GM23248 (cell line): ENCODE measurements around the gene KLHL36. TPM values are rescaled to one million over a fixed set of nuclear protein-coding genes. Genes with fewer than 3 reads are reported as not detected.

Source experiments
- DNase-seq: peaks from one replicate; pipeline ENCODE4 v3.0.0-alpha.2; 2015
- H2AFZ ChIP-seq: fragments of 200-600 bp; sonication (generic); 2 replicates; pipeline ENCODE4 v1.6.1; 2016; ENCODE audit warnings: antibody characterized with exemption
- H3F3A ChIP-seq: fragments of 200-600 bp; sonication (generic); 2 replicates; pipeline ENCODE4 v1.6.1; 2016; ENCODE audit warnings: mild to moderate bottlenecking, antibody characterized with exemption, mixed run types; ENCODE audit not compliant: insufficient read depth
- H3K27ac ChIP-seq: fragments of 200-600 bp; sonication (generic); 2 replicates; pipeline ENCODE4 v1.5.1; 2016; ENCODE audit warnings: mild to moderate bottlenecking
- H3K27me3 ChIP-seq: fragments of 200-600 bp; sonication (generic); replicated peaks from 2 replicates; pipeline ENCODE4 v1.6.1; 2016; ENCODE audit warnings: mild to moderate bottlenecking; ENCODE audit not compliant: insufficient read depth
- H3K36me3 ChIP-seq: fragments of 200-600 bp; sonication (generic); 2 replicates; pipeline ENCODE4 v1.6.1; 2016; ENCODE audit warnings: low read depth, mild to moderate bottlenecking
- H3K4me1 ChIP-seq: fragments of 200-600 bp; sonication (generic); 2 replicates; pipeline ENCODE4 v1.6.1; 2016; ENCODE audit warnings: mild to moderate bottlenecking; ENCODE audit not compliant: insufficient read depth
- H3K4me2 ChIP-seq: fragments of 200-600 bp; sonication (generic); one replicate; pipeline ENCODE4 v1.6.1; 2016; ENCODE audit warnings: mild to moderate bottlenecking; ENCODE audit not compliant: unreplicated experiment
- H3K4me3 ChIP-seq: fragments of 200-600 bp; sonication (generic); 2 replicates; pipeline ENCODE4 v1.5.1; 2016; ENCODE audit warnings: mild to moderate bottlenecking
- H3K79me2 ChIP-seq: fragments of 200-600 bp; sonication (generic); 2 replicates; pipeline ENCODE4 v1.6.1; 2016; ENCODE audit warnings: mild to moderate bottlenecking; ENCODE audit not compliant: insufficient read depth
- H3K9ac ChIP-seq: fragments of 200-600 bp; sonication (generic); 2 replicates; pipeline ENCODE4 v1.6.1; 2016; ENCODE audit warnings: mild to moderate bottlenecking
- H3K9me2 ChIP-seq: fragments of 200-600 bp; sonication (generic); 2 replicates; pipeline ENCODE4 v1.6.1; 2016; ENCODE audit warnings: mixed run types, mild to moderate bottlenecking, moderate library complexity; ENCODE audit not compliant: insufficient read depth
- H3K9me3 ChIP-seq: fragments of 200-600 bp; sonication (generic); one replicate; pipeline ENCODE4 v1.6.1; 2017; ENCODE audit warnings: low read depth
- H4K20me1 ChIP-seq: fragments of 200-600 bp; sonication (generic); 2 replicates; pipeline ENCODE4 v1.6.0; 2016; ENCODE audit not compliant: insufficient read depth
- EZH2 ChIP-seq: fragments of 200-600 bp; sonication (generic); IDR thresholded peaks from 2 replicates; pipeline ENCODE4 v1.6.1; 2018; ENCODE audit warnings: antibody characterized with exemption, mild to moderate bottlenecking; ENCODE audit not compliant: insufficient read depth, poor library complexity, severe bottlenecking
- EZH2phosphoT487 ChIP-seq: fragments of 200-600 bp; sonication (generic); IDR thresholded peaks from 2 replicates; pipeline ENCODE4 v1.6.1; 2018; ENCODE audit warnings: antibody characterized with exemption, moderate library complexity, mild to moderate bottlenecking, low read depth; ENCODE audit not compliant: insufficient read depth
- WGBS, 2 experiments: methylation state at CpG; one replicate each; pipeline ENCODE4 v1.1.6; 2015 to 2017; ENCODE audit warnings: low lambda C conversion rate in 2 of 2, low coverage in 1 of 2; ENCODE audit errors: missing lambda C conversion rate in 2 of 2; 5-methylcytosine and 5-hydroxymethylcytosine counted together
- in situ Hi-C: fragments of 300-500 bp; cut with MboI; formaldehyde crosslinking; loops from 2 replicates; pipeline ENCODE4 v1.15.0; 2020
- polyA plus RNA-seq: library from polyadenylated mRNA; unstranded; fragments of >200 nt; fragmentation: Nextera tagmentation; extraction: Ambion mirVana; gene quantifications from 2 replicates; pipeline ENCODE4 v1.2.1, GENCODE V29; 2016
- total RNA-seq: library from RNA; depleted of rRNA; stranded (reverse); fragments of >200 nt; shearing (Covaris generic); gene quantifications from 2 replicates; pipeline ENCODE4 v1.2.3, GENCODE V29; 2014

KLHL36 gene
- total and polyA plus RNA-seq, 2 experiments from 2014 or later = 18.1 to 83.9 TPM

GRCh38 chr16:84607061-84607460, 41.2 kb upstream of the KLHL36 start:
- no peak for DNase-seq
- Histone ChIP-seq H3K79me2 (peaks cover 92% of the 10 kb centered on the region), H3K36me3 (no peaks in the 10 kb centered on the region), H3K27me3 (no peaks in the 10 kb centered on the region), H3K4me2 (no peak overlapping the region), H3K9ac (no peak overlapping the region), H4K20me1 (peaks cover 4% of the 10 kb centered on the region; the same call in 1 of the 2 replicates), H2AFZ (no peak overlapping the region), H3K4me3 (no peak overlapping the region), H3K9me3 (no peaks in the 10 kb centered on the region), H3K27ac (no peak overlapping the region), H3K9me2 (no peaks in the 10 kb centered on the region), H3K4me1 (peaks cover 13% of the 10 kb centered on the region), H3F3A (peaks cover 25% of the 10 kb centered on the region)
- in situ Hi-C loops = no loop called here
- 97 to 99% methylated on average over 13 of the region's 13 CpGs for WGBS, 2 experiments
- TF ChIP-seq EZH2phosphoT487 = no peak

DNA sequence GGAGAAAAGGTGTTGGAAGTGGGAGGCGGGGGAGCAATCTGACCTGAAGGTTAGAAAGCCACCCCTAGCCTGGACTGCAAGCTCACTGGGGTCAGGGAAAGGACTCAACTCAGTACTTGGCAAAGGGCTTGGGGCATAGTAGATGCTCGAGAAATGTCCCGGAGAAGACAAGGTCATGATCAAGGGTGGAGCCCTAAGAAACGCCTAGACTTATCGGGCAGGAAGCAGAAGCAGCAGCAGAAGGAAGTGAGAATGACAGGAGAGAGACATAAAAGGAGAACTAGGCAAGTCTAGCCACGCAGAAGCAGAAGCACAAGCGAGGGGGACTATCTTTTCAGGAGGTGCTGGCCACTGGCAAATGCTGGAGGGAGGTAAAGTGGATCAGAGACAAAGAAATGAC, 40.6 kb upstream of the KLHL36 start:
- no peak for DNase-seq
- Histone ChIP-seq H3K9ac (no peak overlapping the region), H3K4me1 (peaks cover 7% of the 10 kb centered on the region), H3K9me2 (no peaks in the 10 kb centered on the region), H3K9me3 (no peaks in the 10 kb centered on the region), H3K36me3 (no peaks in the 10 kb centered on the region), H4K20me1 (peaks cover 4% of the 10 kb centered on the region; the same call in 1 of the 2 replicates), H3K27ac (no peak overlapping the region), H2AFZ (no peak overlapping the region), H3K79me2 (peaks cover 92% of the 10 kb centered on the region), H3F3A (peaks cover 20% of the 10 kb centered on the region), H3K27me3 (no peaks in the 10 kb centered on the region), H3K4me2 (no peak overlapping the region), H3K4me3 (no peak overlapping the region)
- TF ChIP-seq EZH2 (no peak), EZH2phosphoT487 (no peak)
- 96 to 99% methylated on average over 7 of the region's 7 CpGs for WGBS, 2 experiments
- in situ Hi-C loops = no loop called here

GRCh38 chr16:84608282-84608681, 40.0 kb upstream of the KLHL36 start:
- H3K9me3 ChIP-seq = no peaks in the 10 kb centered on the region
- H2AFZ ChIP-seq = no peak overlapping the region
- peaks cover 96% of the 10 kb centered on the region for H3K79me2 ChIP-seq
- H4K20me1 ChIP-seq = peaks cover 4% of the 10 kb centered on the region; the same call in 1 of the 2 replicates
- 96 to 98% methylated on average over 6 of the region's 6 CpGs for WGBS, 2 experiments
- in situ Hi-C loops = no loop called here
- no peaks in the 10 kb centered on the region for H3K36me3 ChIP-seq
- H3K9ac ChIP-seq = no peak overlapping the region
- H3K27me3 ChIP-seq = no peaks in the 10 kb centered on the region
- no peak overlapping the region for H3K4me3 ChIP-seq
- H3F3A ChIP-seq = peaks cover 17% of the 10 kb centered on the region; the same call in 1 of the 2 replicates
- no peak overlapping the region for H3K4me2 ChIP-seq
- peaks cover 4% of the 10 kb centered on the region for H3K4me1 ChIP-seq
- no peak for DNase-seq
- TF ChIP-seq EZH2phosphoT487 (no peak), EZH2 (no peak)
- H3K27ac ChIP-seq = no peak overlapping the region
- H3K9me2 ChIP-seq = no peaks in the 10 kb centered on the region

DNA sequence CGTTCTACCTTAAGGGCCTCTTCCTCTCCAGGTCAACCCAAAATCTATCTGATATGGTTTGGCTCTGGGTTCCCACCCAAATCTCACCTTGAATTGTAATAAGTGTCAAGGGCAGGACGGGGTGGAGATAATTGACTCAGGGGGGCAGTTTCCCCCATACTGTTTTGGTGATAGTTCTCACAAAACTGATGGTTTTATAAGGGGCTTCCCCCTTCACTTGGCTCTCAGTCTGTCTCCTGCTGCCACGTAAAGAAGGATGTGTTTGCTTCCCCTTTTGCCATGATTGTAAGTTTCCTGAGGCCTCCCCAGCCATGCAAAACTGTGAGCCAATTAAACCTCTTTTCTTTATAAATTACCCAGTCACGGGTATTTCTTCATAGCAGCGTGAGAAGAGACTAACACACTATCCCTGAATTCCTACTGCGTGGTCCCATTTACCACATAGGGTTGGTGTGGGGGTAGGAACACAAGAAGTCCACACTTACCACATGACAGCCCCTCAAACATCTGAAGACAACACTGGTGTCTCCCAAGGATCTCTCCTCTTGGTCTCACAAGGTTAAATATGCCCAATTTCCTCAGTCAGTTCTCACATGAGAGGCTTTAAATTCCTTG, 38.6 kb upstream of the KLHL36 start:
- no peaks in the 10 kb centered on the region for H3K36me3 ChIP-seq
- no peak for TF ChIP-seq EZH2phosphoT487
- no peak for TF ChIP-seq EZH2
- 89 to 93% methylated on average over 6 of the region's 6 CpGs for WGBS, 2 experiments
- H2AFZ ChIP-seq = no peak overlapping the region
- peaks cover 4% of the 10 kb centered on the region; the same call in 1 of the 2 replicates for H4K20me1 ChIP-seq
- H3K27me3 ChIP-seq = no peaks in the 10 kb centered on the region
- no peaks in the 10 kb centered on the region for H3K4me1 ChIP-seq
- H3K9ac ChIP-seq = no peak overlapping the region
- H3K27ac ChIP-seq = no peak overlapping the region
- no peaks in the 10 kb centered on the region for H3K9me3 ChIP-seq
- H3K4me3 ChIP-seq = no peak overlapping the region
- H3K9me2 ChIP-seq = no peaks in the 10 kb centered on the region
- no peak for DNase-seq
- no peak overlapping the region for H3K4me2 ChIP-seq
- H3F3A ChIP-seq = peaks cover 17% of the 10 kb centered on the region; the same call in 1 of the 2 replicates
- in situ Hi-C loops = no loop called here
- peaks cover 100% of the 10 kb centered on the region for H3K79me2 ChIP-seq
